Fibroblast of pulmonary artery (primary cell): ENCODE measurements around the gene LYPLAL1.

Experiments used
- DNase-seq: peaks from one replicate; pipeline ENCODE4 v3.0.0-alpha.2; 2010; ENCODE audit warnings: low read depth
- H3K4me3 ChIP-seq: replicated peaks from 2 replicates; pipeline ENCODE4 v1.5.1; 2011; ENCODE audit warnings: low read depth, mild to moderate bottlenecking, control low read depth, low read length, moderate library complexity
- CTCF ChIP-seq: IDR thresholded peaks from 2 replicates; pipeline ENCODE4 v1.5.1; 2011; ENCODE audit warnings: mild to moderate bottlenecking, control low read depth, low read length, inconsistent platforms; ENCODE audit errors: missing control alignments

Gene LYPLAL1

GRCh38 chr1:219209578-219209977 lies 35.9 kb downstream of the LYPLAL1 start:
- H3K4me3 ChIP-seq: no peak overlapping the region
- no peak for TF ChIP-seq CTCF
- DNase-seq: no peak

GRCh38 chr1:219210067-219210466 lies 36.4 kb downstream of the LYPLAL1 start:
- no peak for DNase-seq
- TF ChIP-seq CTCF: no peak
- H3K4me3 ChIP-seq: no peak overlapping the region

- no peak overlapping the region for H3K4me3 ChIP-seq
- no peak for TF ChIP-seq CTCF
- no peak for DNase-seq
Measured at GRCh38 chr1:219215477-219215876, 41.8 kb downstream of the LYPLAL1 start.

- DNase-seq: no peak
- H3K4me3 ChIP-seq: no peak overlapping the region
- no peak for TF ChIP-seq CTCF
Measured at GRCh38 chr1:219220945-219221344, 47.3 kb downstream of the LYPLAL1 start.

- no peak overlapping the region for H3K4me3 ChIP-seq
- DNase-seq: peak; percentile 27
- no peak for TF ChIP-seq CTCF
Measured at GRCh38 chr1:219223496-219223895, 49.8 kb downstream of the LYPLAL1 start.

GRCh38 chr1:219226196-219226595 lies 52.5 kb downstream of the LYPLAL1 start:
- no peak for DNase-seq
- H3K4me3 ChIP-seq: no peak overlapping the region
- TF ChIP-seq CTCF: no peak

GRCh38 chr1:219227360-219228057 lies 53.8 kb downstream of the LYPLAL1 start:
- no peak overlapping the region for H3K4me3 ChIP-seq
- no peak for TF ChIP-seq CTCF
- DNase-seq: peak; percentile 59
